ES-I3 (cell line): ENCODE results near the gene STXBP5.

Experiments used
- H3K36me3 ChIP-seq: 2 replicates; pipeline ENCODE4 v1.6.1; 2013; ENCODE audit warnings: mild to moderate bottlenecking, low read length, control low read depth, moderate library complexity; ENCODE audit not compliant: insufficient read depth
- H3K4me1 ChIP-seq: 2 replicates; pipeline ENCODE4 v1.6.1; 2013; ENCODE audit warnings: mild to moderate bottlenecking, control low read depth, low read length; ENCODE audit not compliant: insufficient read depth
- H3K9ac ChIP-seq: 2 replicates; pipeline ENCODE4 v1.6.1; 2013; ENCODE audit warnings: low read depth, mild to moderate bottlenecking, low read length, moderate library complexity
- H3K9me3 ChIP-seq: 2 replicates; pipeline ENCODE4 v1.6.1; 2013; ENCODE audit warnings: mild to moderate bottlenecking, low read length, moderate library complexity; ENCODE audit not compliant: control insufficient read depth, insufficient read depth

The STXBP5 gene

GRCh38 chr6:147167576-147168461, 36.4 kb upstream of the STXBP5 start:
- Histone ChIP-seq H3K4me1 (no peaks in the 10 kb centered on the region), H3K9me3 (no peaks in the 10 kb centered on the region), H3K9ac (no peak overlapping the region), H3K36me3 (no peaks in the 10 kb centered on the region)

GRCh38 chr6:147169529-147169928, 34.7 kb upstream of the STXBP5 start:
- Histone ChIP-seq H3K9ac (no peak overlapping the region), H3K36me3 (no peaks in the 10 kb centered on the region), H3K4me1 (no peaks in the 10 kb centered on the region), H3K9me3 (no peaks in the 10 kb centered on the region)

GRCh38 chr6:147170269-147170668, 33.9 kb upstream of the STXBP5 start:
- Histone ChIP-seq H3K36me3 (no peaks in the 10 kb centered on the region), H3K9me3 (no peaks in the 10 kb centered on the region), H3K4me1 (no peaks in the 10 kb centered on the region), H3K9ac (no peak overlapping the region)

GRCh38 chr6:147173140-147173539, 31.1 kb upstream of the STXBP5 start:
- H3K9ac ChIP-seq = no peak overlapping the region
- no peaks in the 10 kb centered on the region for H3K9me3 ChIP-seq
- H3K36me3 ChIP-seq = no peaks in the 10 kb centered on the region
- H3K4me1 ChIP-seq = no peaks in the 10 kb centered on the region

DNA sequence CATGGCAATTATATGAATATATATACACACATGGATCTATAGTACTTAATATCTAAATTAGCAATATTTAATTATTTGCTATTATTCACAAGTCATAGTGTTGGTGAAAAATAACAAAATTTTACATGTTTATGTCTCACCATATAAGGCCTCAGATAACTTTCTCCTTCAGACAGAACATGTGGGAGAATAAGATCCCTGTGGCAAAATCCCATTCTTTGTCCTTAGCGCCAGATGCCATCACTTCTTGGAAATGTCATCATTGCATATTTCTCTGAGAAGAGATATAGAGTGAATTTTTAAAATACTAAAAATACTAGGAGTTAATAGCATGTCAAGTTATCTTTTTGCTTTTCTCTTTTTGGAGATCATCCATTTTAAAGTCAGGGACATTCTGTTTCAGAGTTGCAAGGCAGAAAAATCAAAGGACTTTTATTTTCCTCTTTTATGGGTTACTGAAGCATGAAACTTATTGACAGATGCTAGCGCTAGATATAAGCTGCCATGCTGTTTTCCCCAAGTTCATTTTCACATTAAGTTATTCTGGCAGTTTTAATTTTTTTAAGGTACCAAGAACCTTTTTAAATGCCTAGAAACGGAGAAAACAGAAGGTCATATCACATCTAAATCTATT, 30.4 kb upstream of the STXBP5 start:
- H3K9me3 ChIP-seq = no peaks in the 10 kb centered on the region
- no peaks in the 10 kb centered on the region for H3K4me1 ChIP-seq
- H3K36me3 ChIP-seq = no peaks in the 10 kb centered on the region
- H3K9ac ChIP-seq = no peak overlapping the region

GRCh38 chr6:147176795-147177194, 27.4 kb upstream of the STXBP5 start:
- no peaks in the 10 kb centered on the region for H3K36me3 ChIP-seq
- no peaks in the 10 kb centered on the region for H3K9me3 ChIP-seq

DNA sequence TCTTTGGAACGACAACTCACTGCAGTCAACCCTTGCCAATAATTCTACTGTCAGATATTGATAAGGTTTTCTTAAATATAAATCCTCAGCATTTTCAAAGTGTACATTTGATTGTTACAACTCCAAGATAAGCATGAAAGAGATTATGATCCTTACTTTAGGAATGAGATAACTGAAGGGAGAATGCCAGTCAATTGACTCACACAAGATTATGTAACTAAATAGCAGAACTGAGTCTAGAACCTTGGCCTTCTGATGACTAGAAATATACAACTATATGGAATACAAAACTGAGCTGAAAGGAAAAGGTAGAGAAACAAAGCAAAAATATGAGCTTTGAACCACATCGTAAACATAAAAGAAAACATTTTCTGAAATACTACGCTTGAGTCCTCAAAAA, 26.9 kb upstream of the STXBP5 start:
- H3K4me1 ChIP-seq = no peaks in the 10 kb centered on the region
- no peaks in the 10 kb centered on the region for H3K9me3 ChIP-seq

More at GRCh38 chr6:147176795-147177194, 27.4 kb upstream of the STXBP5 start:
- H3K9ac ChIP-seq = no peak overlapping the region
- no peaks in the 10 kb centered on the region for H3K4me1 ChIP-seq

DNA sequence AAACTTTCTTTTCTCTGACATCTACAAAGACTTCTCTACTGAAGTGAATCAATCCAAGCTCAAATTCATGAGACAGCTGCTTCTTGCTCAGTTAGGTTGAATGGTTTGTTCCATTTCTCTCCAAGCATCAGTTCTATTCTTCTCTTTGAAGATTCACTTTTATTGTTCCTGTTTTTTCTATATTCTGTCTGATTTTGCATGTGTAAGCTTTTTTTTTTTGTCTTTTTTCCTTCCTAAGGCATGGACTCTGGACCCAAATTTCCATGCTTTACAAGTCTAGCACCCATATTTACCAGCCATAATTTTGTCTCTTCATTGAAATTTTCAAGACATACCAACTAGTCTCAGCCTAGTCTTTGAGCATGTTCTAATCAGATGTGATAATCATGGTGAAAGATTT, 25.9 kb upstream of the STXBP5 start:
- H3K36me3 ChIP-seq = no peaks in the 10 kb centered on the region
- H3K4me1 ChIP-seq = no peaks in the 10 kb centered on the region
- no peak overlapping the region for H3K9ac ChIP-seq
- H3K9me3 ChIP-seq = no peaks in the 10 kb centered on the region

More for the DNA sequence above, 26.9 kb upstream of the STXBP5 start:
- Histone ChIP-seq H3K36me3 (no peaks in the 10 kb centered on the region), H3K9ac (no peak overlapping the region)

DNA sequence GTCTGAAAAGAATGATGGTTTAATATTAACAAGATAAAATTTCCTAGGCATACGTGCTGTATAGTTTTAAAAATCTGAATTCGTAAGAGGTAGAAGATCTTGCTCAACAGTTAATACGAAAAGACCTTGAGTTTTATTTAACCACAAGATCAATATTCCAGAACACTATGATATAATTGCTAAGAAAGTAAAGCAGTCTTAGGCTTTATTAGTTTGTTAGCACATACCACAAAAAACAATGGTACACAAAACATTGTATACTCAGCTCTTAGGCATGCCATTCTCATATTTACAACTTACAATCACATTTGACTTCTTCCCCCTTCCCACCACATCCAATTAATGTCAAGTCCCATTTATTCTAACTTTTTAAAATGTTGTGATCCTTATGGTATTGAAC, 24.4 kb upstream of the STXBP5 start:
- no peaks in the 10 kb centered on the region for H3K36me3 ChIP-seq
- H3K9me3 ChIP-seq = no peaks in the 10 kb centered on the region
- no peak overlapping the region for H3K9ac ChIP-seq

DNA sequence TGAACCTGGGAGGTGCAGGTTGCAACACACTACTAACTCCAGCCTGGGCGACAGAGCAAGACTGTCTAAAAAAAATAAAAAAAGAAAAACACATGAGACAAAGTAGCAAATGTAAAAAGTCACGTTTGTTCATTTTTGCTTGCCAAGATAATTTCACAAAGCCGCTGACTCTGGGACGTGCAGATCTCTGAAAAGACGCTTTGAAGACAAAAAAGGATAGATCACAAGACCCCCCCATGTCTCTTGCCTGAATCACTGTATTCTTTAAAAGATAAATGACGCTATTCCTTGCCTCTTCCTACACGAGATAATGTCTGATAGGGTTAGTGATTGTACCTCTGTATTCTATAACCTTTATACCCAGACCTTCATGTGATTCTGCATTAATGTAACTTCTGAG, 23.3 kb upstream of the STXBP5 start:
- H3K9ac ChIP-seq = no peak overlapping the region
- H3K9me3 ChIP-seq = no peaks in the 10 kb centered on the region
- no peaks in the 10 kb centered on the region for H3K36me3 ChIP-seq
- H3K4me1 ChIP-seq = no peaks in the 10 kb centered on the region

More for the DNA sequence above, 24.4 kb upstream of the STXBP5 start:
- no peaks in the 10 kb centered on the region for H3K4me1 ChIP-seq

DNA sequence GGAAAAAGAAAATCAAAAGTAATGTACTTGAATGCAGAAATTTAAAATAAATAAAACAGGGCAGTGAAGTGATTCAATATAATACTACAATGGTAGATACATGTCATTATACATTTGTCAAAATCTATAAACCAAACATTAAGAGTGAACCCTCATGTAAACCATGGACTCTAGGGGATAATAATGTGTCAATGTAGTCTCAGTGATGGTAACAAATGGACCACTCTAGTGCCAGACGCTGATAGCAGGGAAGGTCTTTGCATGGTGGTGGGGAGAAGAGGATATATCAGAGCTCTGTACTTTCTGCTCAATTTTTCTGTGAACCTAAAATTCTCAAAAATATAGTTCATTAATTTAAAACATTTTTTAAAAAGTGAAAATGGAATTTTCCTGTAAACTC, 19.8 kb upstream of the STXBP5 start:
- H3K36me3 ChIP-seq = no peaks in the 10 kb centered on the region
- H3K9ac ChIP-seq = no peak overlapping the region
- no peaks in the 10 kb centered on the region for H3K9me3 ChIP-seq
- H3K4me1 ChIP-seq = 0 out of 2 replicates have a peak, but pooled peaks cover 4% of the 10 kb centered on the region

GRCh38 chr6:147185216-147185615, 19.0 kb upstream of the STXBP5 start:
- H3K9me3 ChIP-seq = no peaks in the 10 kb centered on the region
- no peaks in the 10 kb centered on the region for H3K36me3 ChIP-seq
- 0 out of 2 replicates have a peak, but pooled peaks cover 4% of the 10 kb centered on the region for H3K4me1 ChIP-seq
- no peak overlapping the region for H3K9ac ChIP-seq

- Histone ChIP-seq H3K9ac (no peak overlapping the region), H3K4me1 (0 out of 2 replicates have a peak, but pooled peaks cover 4% of the 10 kb centered on the region)
Measured at GRCh38 chr6:147190556-147190955, 13.7 kb upstream of the STXBP5 start.

GRCh38 chr6:147192278-147192911, 11.8 kb upstream of the STXBP5 start:
- Histone ChIP-seq H3K36me3 (no peaks in the 10 kb centered on the region), H3K4me1 (no peaks in the 10 kb centered on the region), H3K9ac (no peak overlapping the region), H3K9me3 (no peaks in the 10 kb centered on the region)

More at GRCh38 chr6:147190556-147190955, 13.7 kb upstream of the STXBP5 start:
- Histone ChIP-seq H3K36me3 (no peaks in the 10 kb centered on the region), H3K9me3 (no peaks in the 10 kb centered on the region)
